Measurements from ENCODE around the gene SHANK3.

- TF ChIP-seq GATA3 (IDR thresholded peaks at IDR 0.05; ENCODE audit: low read depth, low read length) (no peak), GATA2 (IDR thresholded peaks at IDR 0.05; ENCODE audit: low read depth, low read length) (no peak)
These were observed 29.0 kb downstream of the SHANK3 start for GRCh38 chr22:50701428-50702154.

Data from SH-SY5Y (cell line).